HEK293 (cell line): Measurements from ENCODE around the gene TEX261.

Experiments
- CTCF ChIA-PET: fragments of 350-600 bp; formaldehyde crosslinking; extraction: SDS; loops from one replicate; lab custom pipeline; 2021; ENCODE audit warnings: antibody characterized with exemption; lab: Yijun Ruan, JAX
- POLR2A ChIA-PET: fragments of 300-600 bp; formaldehyde crosslinking; extraction: SDS; loops from one replicate; lab custom pipeline; 2020; ENCODE audit warnings: antibody characterized with exemption, inconsistent platforms; lab: Yijun Ruan, JAX
- H3K27ac ChIP-seq: fragments of 200-500 bp; sonication (Bioruptor generic); 2 replicates; pipeline ENCODE4 v1.5.1; 2014; ENCODE audit warnings: low read depth, low read length, control low read depth, inconsistent platforms; ENCODE audit errors: extremely low read depth
- H3K36me3 ChIP-seq, 2 experiments: fragments of 200-500 bp in 1 of 2; sonication (Bioruptor generic) in 1 of 2; 1 replicate in 1 of 2; 2 replicates in 1 of 2; pipeline ENCODE4 v1.5.1; 2014 to 2017; ENCODE audit warnings: inconsistent platforms in 2 of 2, low read length in 2 of 2; ENCODE audit not compliant: control insufficient read depth in 2 of 2, insufficient read depth in 1 of 2
- H3K4me1 ChIP-seq: fragments of 200-500 bp; sonication (Bioruptor generic); 2 replicates; pipeline ENCODE4 v1.5.1; 2014; ENCODE audit warnings: mild to moderate bottlenecking, low read length, inconsistent platforms; ENCODE audit not compliant: control insufficient read depth, insufficient read depth
- H3K4me3 ChIP-seq: 2 replicates; pipeline ENCODE4 v1.5.1; 2011; ENCODE audit warnings: low read depth, mild to moderate bottlenecking, control low read depth, low read length, moderate library complexity
- H3K9me3 ChIP-seq: fragments of 200-500 bp; sonication (Bioruptor generic); 2 replicates; pipeline ENCODE4 v1.5.1; 2014; ENCODE audit warnings: low read depth, low read length, inconsistent platforms; ENCODE audit not compliant: control insufficient read depth, insufficient read depth
- GLI2 ChIP-seq: fragments of 450-650 bp; formaldehyde crosslinking; IDR thresholded peaks from 2 replicates; pipeline ENCODE4; 2017; ENCODE audit warnings: missing biosample characterization, missing genetic modification characterization, low read depth, borderline replicate concordance
- GLIS1 ChIP-seq: fragments of 450-650 bp; formaldehyde crosslinking; IDR thresholded peaks from 2 replicates; pipeline ENCODE4 v1.5.1; 2016; ENCODE audit warnings: missing biosample characterization, missing genetic modification characterization
- KLF16 ChIP-seq: fragments of 450-650 bp; formaldehyde crosslinking; IDR thresholded peaks from 2 replicates; pipeline ENCODE4 v1.5.1; 2017; ENCODE audit warnings: missing biosample characterization, missing genetic modification characterization
- PRDM2 ChIP-seq: fragments of 450-650 bp; formaldehyde crosslinking; IDR thresholded peaks from 2 replicates; pipeline ENCODE4 v1.5.1; 2016; ENCODE audit warnings: missing biosample characterization, missing genetic modification characterization, borderline replicate concordance
- ZBTB1 ChIP-seq: fragments of 450-650 bp; formaldehyde crosslinking; IDR thresholded peaks from 2 replicates; pipeline ENCODE4 v1.5.1; 2016; ENCODE audit warnings: missing biosample characterization, missing genetic modification characterization
- ZFHX2 ChIP-seq: fragments of 450-650 bp; formaldehyde crosslinking; conservative IDR thresholded peaks from 2 replicates; pipeline ENCODE4 v1.5.1; 2016; ENCODE audit warnings: missing biosample characterization, missing genetic modification characterization
- ZNF132 ChIP-seq: fragments of 450-650 bp; formaldehyde crosslinking; IDR thresholded peaks from 2 replicates; pipeline ENCODE4 v1.5.1; 2017; ENCODE audit warnings: missing biosample characterization, missing genetic modification characterization, borderline replicate concordance
- ZNF184 ChIP-seq: fragments of 450-650 bp; IDR thresholded peaks from 2 replicates; pipeline ENCODE4 v1.5.1; 2018; ENCODE audit warnings: missing biosample characterization, mild to moderate bottlenecking, missing genetic modification characterization
- ZNF280D ChIP-seq: fragments of 450-650 bp; formaldehyde crosslinking; IDR thresholded peaks from 2 replicates; pipeline ENCODE4 v1.5.1; 2016; ENCODE audit warnings: missing biosample characterization, missing genetic modification characterization
- ZNF335 ChIP-seq: fragments of 450-650 bp; formaldehyde crosslinking; conservative IDR thresholded peaks from 2 replicates; pipeline ENCODE4 v1.5.1; 2016; ENCODE audit warnings: missing biosample characterization, missing genetic modification characterization
- ZNF391 ChIP-seq: fragments of 450-650 bp; formaldehyde crosslinking; IDR thresholded peaks from 2 replicates; pipeline ENCODE4 v1.5.1; 2016; ENCODE audit warnings: low read depth, missing biosample characterization, missing genetic modification characterization, borderline replicate concordance
- ZNF560 ChIP-seq: fragments of 450-650 bp; formaldehyde crosslinking; IDR thresholded peaks from 2 replicates; pipeline ENCODE4 v1.5.1; 2017; ENCODE audit warnings: missing biosample characterization, missing genetic modification characterization, borderline replicate concordance
- ZNF571 ChIP-seq: fragments of 450-650 bp; formaldehyde crosslinking; IDR thresholded peaks from 2 replicates; pipeline ENCODE4 v1.5.0; 2017; ENCODE audit warnings: missing biosample characterization, missing genetic modification characterization
- ZNF600 ChIP-seq: fragments of 450-650 bp; formaldehyde crosslinking; IDR thresholded peaks from 2 replicates; pipeline ENCODE4 v1.5.1; 2016; ENCODE audit warnings: missing biosample characterization, missing genetic modification characterization
- ZNF837 ChIP-seq: fragments of 450-650 bp; formaldehyde crosslinking; IDR thresholded peaks from 2 replicates; pipeline ENCODE4 v1.5.1; 2016; ENCODE audit warnings: missing biosample characterization, missing genetic modification characterization
- TF ChIP-seq, protein P1 (sequence below): fragments of 450-650 bp; formaldehyde crosslinking; IDR thresholded peaks from 2 replicates; pipeline ENCODE4 v1.5.1; 2016; ENCODE audit warnings: missing biosample characterization, missing genetic modification characterization
- TF ChIP-seq, protein P2 (sequence below): fragments of 450-650 bp; formaldehyde crosslinking; IDR thresholded peaks from 2 replicates; pipeline ENCODE4 v1.5.1; 2017; ENCODE audit warnings: missing biosample characterization, mild to moderate bottlenecking, missing genetic modification characterization, moderate library complexity
- TF ChIP-seq, protein P3 (sequence below): fragments of 450-650 bp; formaldehyde crosslinking; optimal IDR thresholded peaks from 2 replicates; pipeline ENCODE3; 2016; ENCODE audit warnings: missing biosample characterization, mild to moderate bottlenecking, missing genetic modification characterization

The TEX261 gene

DNA sequence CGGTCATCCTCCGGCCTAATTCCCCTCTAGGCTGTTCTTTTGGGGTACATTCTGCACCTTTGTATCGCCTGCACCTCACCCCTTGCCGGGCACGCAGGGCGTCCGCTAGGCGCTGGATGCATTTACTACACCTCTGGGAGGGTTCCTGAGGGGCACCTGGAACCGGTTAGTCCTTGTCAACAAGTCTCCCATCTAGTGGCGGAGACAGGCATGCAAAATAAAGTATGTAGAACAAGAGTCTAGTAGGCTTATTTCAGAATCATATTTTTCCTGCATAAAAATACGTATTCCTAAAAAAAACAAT, 705 bp upstream of the TEX261 start (continued):
- TF ChIP-seq ZNF600 (tag by site-specific recombination): no peak
- peak; percentile 59 for TF ChIP-seq ZNF335 (tag by site-specific recombination)
- TF ChIP-seq ZNF560 (tag by site-specific recombination): no peak
- no peak for TF ChIP-seq PRDM2
- TF ChIP-seq ZNF184 (tag by site-specific recombination): no peak
- TF ChIP-seq GLI2: no peak
- TF ChIP-seq, protein P1, sequence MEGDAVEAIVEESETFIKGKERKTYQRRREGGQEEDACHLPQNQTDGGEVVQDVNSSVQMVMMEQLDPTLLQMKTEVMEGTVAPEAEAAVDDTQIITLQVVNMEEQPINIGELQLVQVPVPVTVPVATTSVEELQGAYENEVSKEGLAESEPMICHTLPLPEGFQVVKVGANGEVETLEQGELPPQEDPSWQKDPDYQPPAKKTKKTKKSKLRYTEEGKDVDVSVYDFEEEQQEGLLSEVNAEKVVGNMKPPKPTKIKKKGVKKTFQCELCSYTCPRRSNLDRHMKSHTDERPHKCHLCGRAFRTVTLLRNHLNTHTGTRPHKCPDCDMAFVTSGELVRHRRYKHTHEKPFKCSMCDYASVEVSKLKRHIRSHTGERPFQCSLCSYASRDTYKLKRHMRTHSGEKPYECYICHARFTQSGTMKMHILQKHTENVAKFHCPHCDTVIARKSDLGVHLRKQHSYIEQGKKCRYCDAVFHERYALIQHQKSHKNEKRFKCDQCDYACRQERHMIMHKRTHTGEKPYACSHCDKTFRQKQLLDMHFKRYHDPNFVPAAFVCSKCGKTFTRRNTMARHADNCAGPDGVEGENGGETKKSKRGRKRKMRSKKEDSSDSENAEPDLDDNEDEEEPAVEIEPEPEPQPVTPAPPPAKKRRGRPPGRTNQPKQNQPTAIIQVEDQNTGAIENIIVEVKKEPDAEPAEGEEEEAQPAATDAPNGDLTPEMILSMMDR: peak; percentile 12; the same call in 1 of the 2 replicates
- no peak for TF ChIP-seq ZNF571 (tag by site-specific recombination)
- no peak for TF ChIP-seq ZNF837 (tag by site-specific recombination)
- no peak for TF ChIP-seq ZBTB1 (tag by site-specific recombination)

- CTCF ChIA-PET: no interaction called here
- no peak for TF ChIP-seq ZNF280D (tag by site-specific recombination)
- TF ChIP-seq GLIS1 (tag by site-specific recombination): 0 out of 2 replicates have a peak, but pooled peaks have one; percentile 3
- 0 out of 2 replicates have a peak, but pooled peaks have one; percentile 54 for TF ChIP-seq ZNF391
- TF ChIP-seq, protein P1: peak; percentile 19; the same call in 1 of the 2 replicates
- peak; percentile 91 for TF ChIP-seq ZFHX2 (tag by site-specific recombination)
- TF ChIP-seq, protein P2, sequence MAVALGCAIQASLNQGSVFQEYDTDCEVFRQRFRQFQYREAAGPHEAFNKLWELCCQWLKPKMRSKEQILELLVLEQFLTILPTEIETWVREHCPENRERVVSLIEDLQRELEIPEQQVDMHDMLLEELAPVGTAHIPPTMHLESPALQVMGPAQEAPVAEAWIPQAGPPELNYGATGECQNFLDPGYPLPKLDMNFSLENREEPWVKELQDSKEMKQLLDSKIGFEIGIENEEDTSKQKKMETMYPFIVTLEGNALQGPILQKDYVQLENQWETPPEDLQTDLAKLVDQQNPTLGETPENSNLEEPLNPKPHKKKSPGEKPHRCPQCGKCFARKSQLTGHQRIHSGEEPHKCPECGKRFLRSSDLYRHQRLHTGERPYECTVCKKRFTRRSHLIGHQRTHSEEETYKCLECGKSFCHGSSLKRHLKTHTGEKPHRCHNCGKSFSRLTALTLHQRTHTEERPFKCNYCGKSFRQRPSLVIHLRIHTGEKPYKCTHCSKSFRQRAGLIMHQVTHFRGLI (tag by site-specific recombination): no peak
- peak; percentile 58; the same call in 1 of the 2 replicates for TF ChIP-seq KLF16 (tag by site-specific recombination)
- TF ChIP-seq, protein P3, sequence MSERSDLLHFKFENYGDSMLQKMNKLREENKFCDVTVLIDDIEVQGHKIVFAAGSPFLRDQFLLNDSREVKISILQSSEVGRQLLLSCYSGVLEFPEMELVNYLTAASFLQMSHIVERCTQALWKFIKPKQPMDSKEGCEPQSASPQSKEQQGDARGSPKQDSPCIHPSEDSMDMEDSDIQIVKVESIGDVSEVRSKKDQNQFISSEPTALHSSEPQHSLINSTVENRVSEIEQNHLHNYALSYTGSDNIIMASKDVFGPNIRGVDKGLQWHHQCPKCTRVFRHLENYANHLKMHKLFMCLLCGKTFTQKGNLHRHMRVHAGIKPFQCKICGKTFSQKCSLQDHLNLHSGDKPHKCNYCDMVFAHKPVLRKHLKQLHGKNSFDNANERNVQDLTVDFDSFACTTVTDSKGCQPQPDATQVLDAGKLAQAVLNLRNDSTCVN (tag by site-specific recombination): peak; percentile 64
- TF ChIP-seq ZNF335 (tag by site-specific recombination): peak; percentile 54
- no peak for TF ChIP-seq ZNF132 (tag by site-specific recombination)
Measured at GRCh38 chr2:70994009-70994698, 519 bp downstream of the TEX261 start.

More at GRCh38 chr2:70994009-70994698, 519 bp downstream of the TEX261 start:
- no peaks in the 10 kb centered on the region for H3K4me1 ChIP-seq
- H3K27ac ChIP-seq: peak overlapping the region; percentile 28; the same call in 1 of the 2 replicates
- no peaks in the 10 kb centered on the region for H3K9me3 ChIP-seq
- POLR2A ChIA-PET: no interaction called here
- H3K4me3 ChIP-seq: peak overlapping the region; percentile 97
- H3K36me3 ChIP-seq: peaks cover 0 to 32% of the 10 kb centered on the region in 2 experiments; a peak in 1 of 3 replicates
